HG02884 (cell line): ENCODE results near the gene CDR2.
"Not testable (repeated sequence)": the region's sequence is repeated elsewhere in the genome, so short reads cannot be mapped to it uniquely, and the experiment has no call there.

Source experiments
- ATAC-seq: cut with Tn5 transposase; IDR thresholded peaks from one replicate; pipeline ENCODE4 v1.9.1; 2021; ENCODE audit warnings: mild to moderate bottlenecking, moderate library complexity; ENCODE audit not compliant: unreplicated experiment

The CDR2 gene

GRCh38 chr16:22353191-22353919 lies 21.1 kb downstream of the CDR2 start:
- no peak for ATAC-seq

DNA sequence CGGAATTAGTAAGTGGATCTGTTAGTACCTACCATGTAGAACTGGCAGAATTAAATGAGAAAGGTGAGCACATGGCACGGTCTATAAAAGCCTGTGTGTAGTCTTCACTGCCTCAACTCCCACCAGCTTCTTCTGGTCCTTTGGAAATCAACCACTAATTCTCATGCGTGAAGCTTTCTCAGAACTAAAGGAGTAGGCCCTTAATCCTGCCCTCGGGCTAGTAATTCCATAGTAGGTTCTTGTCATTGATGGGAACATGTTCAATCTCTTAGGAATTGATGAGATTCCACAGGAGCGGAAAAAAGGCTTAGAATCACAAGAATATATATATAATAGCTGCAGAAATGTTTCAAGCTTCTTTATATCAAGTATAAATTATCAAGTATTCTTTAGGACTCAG lies 21.7 kb downstream of the CDR2 start:
- ATAC-seq: no peak

GRCh38 chr16:22352140-22352539 lies 22.3 kb downstream of the CDR2 start:
- ATAC-seq: no peak

DNA sequence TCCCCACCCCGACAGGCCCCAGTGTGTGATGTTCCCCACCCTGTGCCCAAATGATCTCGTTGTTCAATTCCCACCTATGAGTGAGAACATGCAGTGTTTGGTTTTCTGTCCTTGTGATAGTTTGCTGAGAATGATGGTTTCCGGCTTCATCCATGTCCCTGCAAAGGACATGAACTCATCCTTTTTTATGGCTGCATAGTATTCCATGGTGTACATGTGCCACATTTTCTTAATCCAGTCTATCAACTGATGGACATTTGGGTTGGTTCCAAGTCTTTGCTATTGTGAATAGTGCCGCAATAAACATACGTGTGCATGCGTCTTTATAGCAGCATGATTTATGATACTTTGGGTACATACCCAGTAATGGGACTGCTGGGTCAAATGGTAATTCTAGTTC lies 23.4 kb downstream of the CDR2 start:
- not testable (repeated sequence) for ATAC-seq

DNA sequence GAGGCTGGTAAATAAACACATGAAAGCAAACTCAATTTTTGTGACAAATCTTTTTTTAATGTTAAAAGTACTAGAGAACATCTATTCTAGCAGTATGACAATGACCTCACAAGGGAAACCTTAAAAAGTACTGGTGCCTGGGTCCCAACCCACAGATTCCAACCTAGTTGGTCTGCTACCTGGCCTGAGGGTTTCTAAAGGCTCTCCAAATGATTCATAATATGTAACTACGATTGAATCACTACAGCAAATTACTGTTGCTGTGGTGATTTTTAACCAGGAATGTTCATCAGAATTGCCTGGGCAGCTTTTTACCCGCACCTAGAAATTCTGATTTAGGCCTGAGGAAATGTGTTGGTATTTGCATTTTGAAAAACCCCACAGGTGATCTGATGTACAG lies 26.1 kb downstream of the CDR2 start:
- no peak for ATAC-seq

- no peak for ATAC-seq
Measured at GRCh38 chr16:22347100-22347820, 27.2 kb downstream of the CDR2 start.

GRCh38 chr16:22346483-22346882 lies 27.9 kb downstream of the CDR2 start:
- ATAC-seq: no peak

DNA sequence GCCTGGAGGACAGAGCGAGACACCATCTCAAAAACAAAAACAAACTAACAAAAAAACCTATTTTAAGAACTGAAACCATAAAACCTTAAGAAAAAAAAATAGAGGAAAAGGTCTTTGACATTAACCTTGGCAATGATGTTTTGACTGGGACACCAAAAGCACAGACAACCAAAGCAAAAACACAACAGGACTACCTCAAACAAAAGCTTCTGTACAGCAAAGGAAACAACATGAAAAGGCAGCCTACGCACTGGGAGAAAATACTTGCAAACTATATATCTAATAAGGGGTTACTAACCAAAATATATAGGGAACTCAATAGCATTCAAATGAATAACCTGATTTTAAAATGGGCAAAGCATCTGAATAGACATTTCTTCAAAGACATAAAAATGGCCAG lies 32.3 kb downstream of the CDR2 start:
- no peak for ATAC-seq

DNA sequence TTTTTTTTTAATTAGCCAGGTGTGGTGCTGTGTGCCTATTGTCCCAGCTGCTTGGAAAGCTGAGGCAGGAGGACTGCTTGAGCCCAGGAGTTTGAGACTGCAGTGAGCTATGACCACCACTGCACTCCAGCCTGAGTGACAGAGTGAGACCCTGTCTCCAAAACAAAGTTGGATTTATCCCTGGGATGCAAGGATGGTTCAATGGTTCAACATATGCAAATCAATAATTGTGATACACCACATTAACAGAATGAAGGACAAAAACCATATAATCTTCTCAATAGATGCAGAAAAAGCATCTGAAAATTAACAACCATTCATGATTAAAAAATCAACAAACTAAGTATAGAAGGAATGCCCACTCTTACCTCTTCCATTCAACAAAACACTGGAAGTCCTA lies 33.5 kb downstream of the CDR2 start:
- no peak for ATAC-seq

- no peak for ATAC-seq
Measured at GRCh38 chr16:22337849-22338635, 36.4 kb downstream of the CDR2 start.

DNA sequence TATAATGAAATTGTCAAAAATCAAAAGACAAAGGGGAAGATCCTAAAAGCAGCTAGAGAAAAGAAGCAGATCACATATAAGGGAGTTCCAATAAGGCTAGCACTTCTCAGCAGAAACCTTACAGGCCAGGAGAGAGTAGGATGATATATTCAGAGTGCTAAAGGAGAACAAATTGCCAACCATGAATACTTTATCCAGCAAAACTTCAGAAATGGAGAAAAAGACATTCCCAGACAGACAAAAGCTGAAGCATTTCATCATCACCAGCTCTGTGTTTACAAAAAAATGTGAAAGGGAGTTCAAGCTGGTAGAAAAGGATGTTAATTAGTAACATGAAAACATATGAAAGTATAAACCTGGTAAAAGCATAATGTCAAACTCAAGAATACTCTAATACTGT lies 37.4 kb downstream of the CDR2 start:
- ATAC-seq: no peak

DNA sequence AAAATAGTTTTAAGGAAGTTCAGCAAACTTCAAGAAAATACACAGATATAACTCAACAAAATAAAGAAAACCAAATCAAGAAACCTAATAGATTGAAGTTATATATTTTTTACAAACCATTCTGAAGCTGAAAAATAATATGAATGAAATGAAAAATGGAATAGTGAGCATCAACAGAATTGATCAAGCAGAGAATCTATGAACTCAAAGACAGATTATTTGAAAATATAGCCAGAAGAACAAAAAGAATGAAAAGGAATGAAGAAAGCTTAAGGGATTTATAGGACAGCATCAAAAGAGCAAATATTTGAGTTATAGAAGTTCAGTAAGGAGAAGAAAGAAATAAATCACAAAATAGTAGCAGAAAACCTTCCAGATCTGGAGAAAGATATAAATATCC lies 37.8 kb downstream of the CDR2 start:
- ATAC-seq: no peak

GRCh38 chr16:22335668-22336246 lies 38.7 kb downstream of the CDR2 start:
- ATAC-seq: no peak

- ATAC-seq: no peak
Measured at GRCh38 chr16:22333457-22333994, 40.9 kb downstream of the CDR2 start.

GRCh38 chr16:22330326-22330725 lies 44.1 kb downstream of the CDR2 start:
- ATAC-seq: no peak

DNA sequence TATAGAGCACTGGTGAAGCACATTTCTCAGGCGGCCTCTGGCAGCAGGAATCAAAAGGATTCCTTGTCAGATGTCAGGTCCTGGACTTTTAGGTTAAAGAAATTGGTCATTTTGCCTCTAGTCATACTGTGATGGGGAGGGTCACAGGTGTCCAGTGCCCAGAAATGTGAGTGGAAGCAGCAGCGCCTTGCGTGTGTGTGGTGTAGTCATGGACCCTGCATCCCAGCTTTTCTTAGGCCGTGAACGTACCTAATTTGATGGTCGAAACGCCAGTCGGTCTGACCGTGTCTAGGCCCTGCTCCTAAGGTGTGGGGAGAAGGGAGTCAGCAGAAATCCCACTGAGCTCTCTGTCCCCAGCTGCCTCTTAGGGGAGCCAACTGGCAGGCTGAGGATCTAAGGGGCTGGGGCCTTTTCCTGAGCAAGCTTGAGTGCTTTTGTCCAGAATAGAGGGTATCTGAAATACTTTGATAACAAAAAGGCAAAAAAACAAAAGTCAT lies 45.2 kb downstream of the CDR2 start:
- ATAC-seq: no peak

DNA sequence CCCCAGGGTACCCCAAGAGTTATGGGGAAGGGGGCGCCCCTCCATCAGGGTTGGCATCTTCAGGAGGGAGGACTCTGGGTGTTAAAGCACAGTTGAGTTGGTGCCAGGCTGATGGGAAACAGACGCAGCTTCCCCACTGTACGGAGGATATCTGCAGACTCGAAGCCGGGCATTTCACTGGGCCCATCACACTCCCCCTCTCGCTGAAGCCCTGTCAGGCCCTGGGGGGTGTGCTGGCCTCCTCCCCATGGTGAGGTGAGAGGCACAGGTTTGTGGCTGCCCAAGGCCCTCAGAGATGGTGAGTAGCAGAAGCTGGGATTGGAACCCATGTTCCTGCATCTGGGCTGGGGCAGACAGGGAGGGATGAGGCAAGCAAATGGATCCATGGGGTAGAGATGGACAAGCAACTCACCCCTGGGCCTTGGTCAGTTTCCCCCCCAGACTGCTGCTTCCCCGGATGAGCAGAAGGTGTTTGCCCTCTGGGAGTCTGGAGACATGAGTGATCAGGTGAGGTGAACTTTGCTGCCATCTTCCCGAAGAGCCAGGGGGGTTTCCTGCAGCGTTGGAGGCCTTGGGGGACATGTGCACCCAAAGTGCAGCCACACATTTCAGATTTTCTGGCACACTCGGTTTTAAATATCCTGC lies 46.2 kb downstream of the CDR2 start:
- no peak for ATAC-seq

GRCh38 chr16:22327446-22327775 lies 47.0 kb downstream of the CDR2 start:
- no peak for ATAC-seq

DNA sequence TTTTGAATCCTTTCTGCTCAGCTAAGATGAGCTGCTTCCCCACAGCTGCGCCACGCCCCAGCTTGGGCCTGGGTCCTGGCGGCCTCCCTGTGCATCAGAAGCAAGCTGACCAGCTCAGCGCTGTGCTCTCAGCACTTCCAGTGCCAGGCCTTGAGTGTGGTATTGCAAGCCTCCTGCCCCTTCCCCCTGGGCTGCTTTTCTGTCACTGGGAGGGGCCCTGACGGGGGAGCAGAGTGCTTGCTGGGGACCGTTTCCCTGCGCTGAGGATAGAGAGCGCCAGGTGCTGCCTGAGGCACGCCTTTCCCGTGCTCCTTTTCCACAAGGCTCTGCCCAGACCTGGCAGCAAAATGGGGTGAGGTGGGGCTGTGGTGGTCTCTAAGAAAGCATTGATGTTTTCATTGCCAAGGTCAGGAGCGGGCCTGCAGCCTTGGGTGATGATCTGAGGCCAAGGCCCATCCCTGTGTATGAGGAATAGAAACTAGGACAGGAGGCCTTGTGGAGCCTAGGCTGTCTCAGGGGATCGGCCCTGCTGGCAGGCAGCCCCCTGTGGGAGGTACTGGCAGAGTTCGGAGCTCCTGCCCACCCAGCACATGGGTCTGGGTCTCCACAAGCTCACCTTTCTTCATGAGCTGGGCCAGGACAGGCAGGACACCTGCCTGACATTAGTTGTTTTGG lies 47.5 kb downstream of the CDR2 start:
- no peak for ATAC-seq

GRCh38 chr16:22326369-22326652 lies 48.1 kb downstream of the CDR2 start:
- ATAC-seq: no peak
